Thyroid gland (tissue), 4 donors: ENCODE data around the gene NF2.

Experiments used
- POLR2A ChIP-seq, 2 donors: fragments of 450-650 bp; IDR thresholded peaks; one replicate each; pipeline ENCODE4 v1.6.1; 2017; ENCODE audit warnings: antibody characterized with exemption in 2 of 2, mild to moderate bottlenecking in 2 of 2, moderate library complexity in 1 of 2
- TF ChIP-seq, protein P1 (sequence below), 6 experiments: fragments of 200-600 bp in 3 of 6; fragments of 450-650 bp in 3 of 6; sonication (generic) in 3 of 6; IDR thresholded peaks; one replicate each; pipeline ENCODE4 v1.5.1; 2016 to 2019; ENCODE audit warnings: antibody characterized with exemption in 6 of 6, mild to moderate bottlenecking in 2 of 6, inconsistent platforms in 1 of 6, moderate library complexity in 1 of 6

GRCh38 chr22:29723766-29724165, 120.3 kb downstream of the NF2 start:
- TF ChIP-seq, protein P1, sequence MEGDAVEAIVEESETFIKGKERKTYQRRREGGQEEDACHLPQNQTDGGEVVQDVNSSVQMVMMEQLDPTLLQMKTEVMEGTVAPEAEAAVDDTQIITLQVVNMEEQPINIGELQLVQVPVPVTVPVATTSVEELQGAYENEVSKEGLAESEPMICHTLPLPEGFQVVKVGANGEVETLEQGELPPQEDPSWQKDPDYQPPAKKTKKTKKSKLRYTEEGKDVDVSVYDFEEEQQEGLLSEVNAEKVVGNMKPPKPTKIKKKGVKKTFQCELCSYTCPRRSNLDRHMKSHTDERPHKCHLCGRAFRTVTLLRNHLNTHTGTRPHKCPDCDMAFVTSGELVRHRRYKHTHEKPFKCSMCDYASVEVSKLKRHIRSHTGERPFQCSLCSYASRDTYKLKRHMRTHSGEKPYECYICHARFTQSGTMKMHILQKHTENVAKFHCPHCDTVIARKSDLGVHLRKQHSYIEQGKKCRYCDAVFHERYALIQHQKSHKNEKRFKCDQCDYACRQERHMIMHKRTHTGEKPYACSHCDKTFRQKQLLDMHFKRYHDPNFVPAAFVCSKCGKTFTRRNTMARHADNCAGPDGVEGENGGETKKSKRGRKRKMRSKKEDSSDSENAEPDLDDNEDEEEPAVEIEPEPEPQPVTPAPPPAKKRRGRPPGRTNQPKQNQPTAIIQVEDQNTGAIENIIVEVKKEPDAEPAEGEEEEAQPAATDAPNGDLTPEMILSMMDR (IDR thresholded peaks at IDR 0.05) = no peak
- no peak for TF ChIP-seq POLR2A (IDR thresholded peaks at IDR 0.05)
